Measurements from ENCODE around the gene CHD9. TPM values are rescaled to one million over a fixed set of nuclear protein-coding genes. Genes with fewer than 3 reads are reported as not detected.
"Not testable (repeated sequence)": the region's sequence is repeated elsewhere in the genome, so short reads cannot be mapped to it uniquely, and the experiment has no call there.

The CHD9 gene
- total RNA-seq, 6 experiments from 2014 or later: 19.8 to 44.3 (median 30.2) TPM

GRCh38 chr16:53320992-53321391 lies 266.2 kb downstream of the CHD9 start:
- TF ChIP-seq, protein P1, sequence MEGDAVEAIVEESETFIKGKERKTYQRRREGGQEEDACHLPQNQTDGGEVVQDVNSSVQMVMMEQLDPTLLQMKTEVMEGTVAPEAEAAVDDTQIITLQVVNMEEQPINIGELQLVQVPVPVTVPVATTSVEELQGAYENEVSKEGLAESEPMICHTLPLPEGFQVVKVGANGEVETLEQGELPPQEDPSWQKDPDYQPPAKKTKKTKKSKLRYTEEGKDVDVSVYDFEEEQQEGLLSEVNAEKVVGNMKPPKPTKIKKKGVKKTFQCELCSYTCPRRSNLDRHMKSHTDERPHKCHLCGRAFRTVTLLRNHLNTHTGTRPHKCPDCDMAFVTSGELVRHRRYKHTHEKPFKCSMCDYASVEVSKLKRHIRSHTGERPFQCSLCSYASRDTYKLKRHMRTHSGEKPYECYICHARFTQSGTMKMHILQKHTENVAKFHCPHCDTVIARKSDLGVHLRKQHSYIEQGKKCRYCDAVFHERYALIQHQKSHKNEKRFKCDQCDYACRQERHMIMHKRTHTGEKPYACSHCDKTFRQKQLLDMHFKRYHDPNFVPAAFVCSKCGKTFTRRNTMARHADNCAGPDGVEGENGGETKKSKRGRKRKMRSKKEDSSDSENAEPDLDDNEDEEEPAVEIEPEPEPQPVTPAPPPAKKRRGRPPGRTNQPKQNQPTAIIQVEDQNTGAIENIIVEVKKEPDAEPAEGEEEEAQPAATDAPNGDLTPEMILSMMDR (IDR thresholded peaks at IDR 0.05): no peak
- no peak for TF ChIP-seq POLR2A (IDR thresholded peaks at IDR 0.05)
- DNase-seq: no peak
- no peaks in the 10 kb centered on the region for H3K9me3 ChIP-seq
- WGBS (ENCODE audit: insufficient coverage, low coverage, low lambda C conversion rate, missing lambda C conversion rate): 93% methylated on average over 2 of the region's 2 CpGs
- peaks cover 0 to 83% (median 23%) of the 10 kb centered on the region in 4 donors for H3K36me3 ChIP-seq
- H3K4me1 ChIP-seq: no peaks in the 10 kb centered on the region
- H3K27ac ChIP-seq: no peak overlapping the region
- intact Hi-C loops (cut with DNase I): no loop called here
- no peak overlapping the region for H3K4me3 ChIP-seq
- ATAC-seq: no peak
- H3K27me3 ChIP-seq: no peaks in the 10 kb centered on the region

DNA sequence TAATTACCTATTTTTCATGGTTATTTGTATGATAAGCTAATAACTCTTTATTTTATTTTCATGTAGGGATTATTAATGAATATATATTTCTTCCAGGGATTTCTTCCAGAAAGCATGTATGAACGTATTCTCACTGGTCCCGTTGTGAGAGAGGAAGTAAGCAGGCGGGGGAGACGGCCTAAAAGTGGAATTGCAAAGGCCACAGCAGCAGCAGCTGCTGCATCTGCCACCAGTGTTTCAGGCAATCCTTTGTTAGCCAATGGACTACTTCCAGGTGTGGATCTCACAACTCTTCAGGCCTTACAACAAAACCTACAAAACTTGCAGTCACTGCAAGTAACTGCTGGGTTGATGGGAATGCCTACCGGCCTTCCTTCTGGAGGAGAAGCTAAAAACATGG lies 269.1 kb downstream of the CHD9 start:
- 92% methylated on average over 5 of the region's 5 CpGs for WGBS (ENCODE audit: insufficient coverage, low coverage, low lambda C conversion rate, missing lambda C conversion rate)
- intact Hi-C loops (cut with DNase I): no loop called here
- no peak for TF ChIP-seq POLR2A (IDR thresholded peaks at IDR 0.05)
- TF ChIP-seq, protein P1 (IDR thresholded peaks at IDR 0.05): no peak
- Histone ChIP-seq H3K4me3 (no peak overlapping the region), H3K4me1 (no peaks in the 10 kb centered on the region), H3K9me3 (no peaks in the 10 kb centered on the region), H3K27ac (no peak overlapping the region), H3K36me3 (peaks cover 0 to 54% (median 17%) of the 10 kb centered on the region in 4 donors), H3K27me3 (no peaks in the 10 kb centered on the region)
- ATAC-seq: no peak
- no peak for DNase-seq

DNA sequence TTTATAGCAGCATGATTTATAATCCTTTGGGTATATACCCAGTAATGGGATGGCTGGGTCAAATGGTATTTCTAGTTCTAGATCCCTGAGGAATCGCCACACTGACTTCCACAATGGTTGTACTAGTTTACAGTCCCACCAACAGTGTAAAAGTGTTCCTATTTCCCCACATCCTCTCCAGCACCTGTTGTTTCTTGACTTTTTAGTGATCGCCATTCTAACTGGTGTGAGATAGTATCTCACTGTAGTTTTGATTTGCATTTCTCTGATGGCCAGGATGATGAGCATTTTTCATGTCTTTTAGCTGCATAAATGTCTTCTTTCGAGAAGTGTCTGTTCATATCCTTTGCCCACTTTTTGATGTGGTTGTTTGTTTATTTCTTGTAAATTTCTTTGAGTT lies 276.2 kb downstream of the CHD9 start:
- H3K4me1 ChIP-seq; intact Hi-C loops (cut with DNase I); H3K4me3 ChIP-seq; H3K9me3 ChIP-seq; H3K36me3 ChIP-seq; DNase-seq; H3K27ac ChIP-seq; H3K27me3 ChIP-seq; ATAC-seq: not testable (repeated sequence)
- 83% methylated on average over 3 of the region's 3 CpGs for WGBS (ENCODE audit: insufficient coverage, low coverage, low lambda C conversion rate, missing lambda C conversion rate)

GRCh38 chr16:53334581-53334980 lies 279.8 kb downstream of the CHD9 start:
- intact Hi-C loops (cut with DNase I): no loop called here
- ATAC-seq (no peak), DNase-seq (no peak)
- no peaks in the 10 kb centered on the region for H3K36me3 ChIP-seq
- 66% methylated on average over 4 of the region's 4 CpGs for WGBS (ENCODE audit: insufficient coverage, low coverage, low lambda C conversion rate, missing lambda C conversion rate)
- H3K4me1 ChIP-seq: no peaks in the 10 kb centered on the region
- H3K27ac ChIP-seq: no peak overlapping the region
- no peaks in the 10 kb centered on the region for H3K9me3 ChIP-seq
- no peaks in the 10 kb centered on the region for H3K27me3 ChIP-seq
- H3K4me3 ChIP-seq: no peak overlapping the region
- TF ChIP-seq, protein P1 (IDR thresholded peaks at IDR 0.05): no peak
- TF ChIP-seq POLR2A (IDR thresholded peaks at IDR 0.05): no peak

DNA sequence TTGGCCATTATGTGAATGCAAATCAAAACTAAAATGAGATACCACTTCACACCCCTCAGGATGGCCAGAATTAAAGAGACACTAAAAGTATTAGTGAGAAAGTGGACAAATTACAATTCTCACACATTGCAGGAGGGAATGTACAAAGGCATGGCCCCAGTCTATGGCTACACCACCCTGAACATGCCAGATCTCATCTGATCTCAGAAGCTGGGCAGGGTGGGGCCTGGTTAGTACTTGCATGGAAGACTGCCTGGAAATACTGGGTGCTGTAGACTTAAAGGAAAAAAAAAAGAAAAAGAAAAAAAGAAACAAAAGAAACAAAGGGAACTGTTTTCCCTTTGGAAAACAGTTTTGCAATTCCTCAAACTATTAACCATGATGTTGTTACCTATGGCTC lies 282.5 kb downstream of the CHD9 start:
- no peak overlapping the region for H3K27ac ChIP-seq
- no peaks in the 10 kb centered on the region for H3K9me3 ChIP-seq
- DNase-seq: no peak
- no peaks in the 10 kb centered on the region for H3K4me1 ChIP-seq
- intact Hi-C loops (cut with DNase I): no loop called here
- H3K36me3 ChIP-seq: no peaks in the 10 kb centered on the region
- no peaks in the 10 kb centered on the region for H3K27me3 ChIP-seq
- TF ChIP-seq POLR2A (IDR thresholded peaks at IDR 0.05): no peak
- TF ChIP-seq, protein P1 (IDR thresholded peaks at IDR 0.05): no peak
- ATAC-seq: no peak
- H3K4me3 ChIP-seq: no peak overlapping the region
